ENCODE results near the gene OCEL1.

GRCh38 chr19:17249887-17250548 lies 24.0 kb downstream of the OCEL1 start:
- TF ChIP-seq GATA2 (IDR thresholded peaks at IDR 0.05; ENCODE audit: low read depth, low read length) (no peak), GATA3 (IDR thresholded peaks at IDR 0.05; ENCODE audit: low read depth, low read length) (no peak)
